LHCN-M2 (cell line): ENCODE measurements around the gene GGT1. TPM values are rescaled to one million over a fixed set of nuclear protein-coding genes. Genes with fewer than 3 reads are reported as not detected.
"Not testable (repeated sequence)": the region's sequence is repeated elsewhere in the genome, so short reads cannot be mapped to it uniquely, and the experiment has no call there.

Experiments
- DNase-seq: peaks from one replicate; pipeline ENCODE4 v3.0.0-alpha.2; 2012; ENCODE audit warnings: low read depth
- total RNA-seq: library from RNA; depleted of rRNA; stranded (reverse); fragments of >200 nt; gene quantifications from 2 replicates; pipeline ENCODE4 v1.2.3, GENCODE V29; 2014; rRNA removed

Gene GGT1
- total RNA-seq, 1 experiment from 2014 or later = 1.1 TPM

- not testable (repeated sequence) for DNase-seq
Observed at GRCh38 chr22:24633231-24634023, 30.4 kb downstream of the GGT1 start.

DNA sequence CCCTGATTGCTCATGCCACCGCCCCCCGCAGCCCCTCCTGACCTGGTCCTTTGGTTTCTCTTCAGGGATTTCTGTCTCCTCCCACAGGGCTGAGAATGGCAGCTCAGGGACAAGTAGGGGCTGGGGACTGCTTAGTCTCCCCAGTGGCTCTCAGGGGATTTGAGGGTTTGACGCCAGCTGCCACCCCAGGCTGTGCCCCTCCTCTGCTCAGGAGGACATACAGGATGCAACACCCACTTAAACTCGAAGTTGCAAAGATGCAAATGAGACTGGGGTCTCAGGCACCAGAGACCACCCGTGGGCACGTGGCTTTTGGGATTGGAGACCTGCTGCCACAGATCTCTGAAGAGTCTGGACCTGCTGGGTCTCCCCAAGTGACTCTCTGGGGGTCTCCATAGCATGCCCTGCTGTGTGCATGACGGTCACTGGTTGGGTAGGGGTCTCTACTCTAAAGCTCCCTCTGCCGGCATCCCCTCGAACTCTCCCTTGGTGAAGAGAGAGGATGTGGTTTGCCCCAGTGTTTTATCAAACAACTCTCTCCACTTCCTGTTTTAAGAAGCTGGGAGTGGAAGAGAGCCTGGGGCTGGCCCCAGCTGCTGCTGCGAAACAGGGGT lies 31.9 kb downstream of the GGT1 start:
- not testable (repeated sequence) for DNase-seq

DNA sequence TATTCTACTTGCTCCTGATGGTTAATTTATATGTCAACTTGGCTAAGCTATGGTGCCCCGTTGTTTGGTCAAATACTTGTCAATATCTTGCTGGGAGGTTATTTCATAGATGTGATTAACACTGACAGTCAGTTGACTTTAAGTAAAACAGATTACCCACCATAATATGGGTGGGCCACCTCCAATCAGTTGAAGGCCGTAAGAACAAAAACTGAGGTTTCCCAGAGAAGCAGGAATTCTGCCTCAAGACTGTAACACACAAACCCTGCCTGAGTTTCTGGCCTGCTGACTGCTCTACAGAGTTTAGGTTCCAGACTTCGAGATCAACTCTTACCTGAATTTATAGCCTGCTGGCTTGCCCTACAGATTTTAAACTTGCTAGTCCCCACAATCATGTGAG lies 33.5 kb downstream of the GGT1 start:
- not testable (repeated sequence) for DNase-seq

GRCh38 chr22:24642307-24642706 lies 39.3 kb downstream of the GGT1 start:
- DNase-seq = not testable (repeated sequence)

- DNase-seq = not testable (repeated sequence)
Observed at GRCh38 chr22:24644409-24644808, 41.4 kb downstream of the GGT1 start.

GRCh38 chr22:24645408-24646399 lies 42.7 kb downstream of the GGT1 start:
- DNase-seq = not testable (repeated sequence)

- not testable (repeated sequence) for DNase-seq
Observed at GRCh38 chr22:24646756-24647155, 43.8 kb downstream of the GGT1 start.

DNA sequence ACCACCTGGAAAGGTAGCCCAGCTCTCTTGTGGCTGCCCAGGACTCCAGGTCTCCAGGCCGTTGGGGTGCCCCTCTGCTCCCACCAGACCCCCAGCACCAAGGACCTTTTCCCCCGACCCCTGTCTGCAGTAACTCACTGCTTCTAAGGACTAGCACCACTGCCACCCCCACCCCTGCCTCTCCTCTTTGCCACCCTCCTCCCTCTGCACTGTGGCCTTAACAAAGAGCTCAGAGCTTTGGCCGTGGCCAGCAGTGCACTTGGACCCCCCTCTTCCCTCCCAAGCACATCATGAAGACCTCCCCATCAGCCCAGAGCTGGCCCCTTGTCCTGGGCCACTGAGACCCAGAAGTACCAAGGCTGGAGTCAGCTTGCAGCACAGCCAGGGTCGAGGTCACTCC lies 46.4 kb downstream of the GGT1 start:
- not testable (repeated sequence) for DNase-seq

GRCh38 chr22:24650884-24651283 lies 47.9 kb downstream of the GGT1 start:
- not testable (repeated sequence) for DNase-seq

GRCh38 chr22:24665395-24665794 lies 62.4 kb downstream of the GGT1 start:
- DNase-seq = not testable (repeated sequence)

GRCh38 chr22:24667904-24668303 lies 64.9 kb downstream of the GGT1 start:
- DNase-seq = not testable (repeated sequence)

GRCh38 chr22:24672532-24672931 lies 69.5 kb downstream of the GGT1 start:
- not testable (repeated sequence) for DNase-seq

Other genes starting within 250 kb of the GGT1 start
- 0.06 and 0.92 TPM in 2 replicates for gene ADORA2A, start 175.6 kb upstream of the GGT1 start, total RNA-seq
- not detected in 2 replicates for gene UPB1, start 107.9 kb upstream of the GGT1 start, total RNA-seq
- 145 and 163 TPM in 2 replicates for gene GUCD1, start 48.1 kb upstream of the GGT1 start, total RNA-seq
- 133 TPM in 2 replicates for gene SNRPD3, start 47.2 kb upstream of the GGT1 start, total RNA-seq
- 6.0 and 7.2 TPM in 2 replicates for gene LRRC75B, start 10.1 kb upstream of the GGT1 start, total RNA-seq
- not detected in 2 replicates for gene PIWIL3, start 171.5 kb downstream of the GGT1 start, total RNA-seq
- gene SGSM1, start 203.0 kb downstream of the GGT1 start, total RNA-seq = not detected in 2 replicates